ELR (cell line): ENCODE results near the gene DLG2.
"Not testable (repeated sequence)": the region's sequence is repeated elsewhere in the genome, so short reads cannot be mapped to it uniquely, and the experiment has no call there.

Experiments
- DNase-seq: peaks from one replicate; pipeline ENCODE4 v3.0.0-alpha.2; 2015; ENCODE audit warnings: low read depth

DLG2 gene

GRCh38 chr11:84993386-84993785 is 633.8 kb downstream of the DLG2 start:
- DNase-seq, result peak; percentile 16

DNA sequence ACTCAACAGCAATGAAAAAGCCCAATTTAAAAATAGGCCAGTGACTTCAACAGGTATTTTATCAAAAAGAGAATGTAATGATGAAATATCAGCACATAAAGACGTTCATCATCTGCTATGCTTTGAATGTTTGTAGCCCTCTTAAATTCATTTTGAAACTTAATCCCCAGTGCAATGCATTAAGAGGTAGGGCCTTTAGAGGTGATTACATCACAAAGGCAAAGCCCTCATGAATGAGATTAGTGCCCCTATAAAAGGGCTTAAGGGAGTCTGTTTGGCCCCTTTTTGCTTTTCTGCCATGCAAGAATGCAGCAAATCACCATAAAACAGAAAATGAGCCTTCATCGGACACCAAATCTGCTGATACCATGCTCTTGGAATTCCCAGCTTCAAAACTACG is 637.0 kb downstream of the DLG2 start:
- no peak for DNase-seq

GRCh38 chr11:84987686-84988187 is 639.4 kb downstream of the DLG2 start:
- DNase-seq, result not testable (repeated sequence)

GRCh38 chr11:84981301-84981700 is 645.8 kb downstream of the DLG2 start:
- DNase-seq, result peak; percentile 11

- no peak for DNase-seq
Observed at GRCh38 chr11:84969103-84969502, 658.0 kb downstream of the DLG2 start.

DNA sequence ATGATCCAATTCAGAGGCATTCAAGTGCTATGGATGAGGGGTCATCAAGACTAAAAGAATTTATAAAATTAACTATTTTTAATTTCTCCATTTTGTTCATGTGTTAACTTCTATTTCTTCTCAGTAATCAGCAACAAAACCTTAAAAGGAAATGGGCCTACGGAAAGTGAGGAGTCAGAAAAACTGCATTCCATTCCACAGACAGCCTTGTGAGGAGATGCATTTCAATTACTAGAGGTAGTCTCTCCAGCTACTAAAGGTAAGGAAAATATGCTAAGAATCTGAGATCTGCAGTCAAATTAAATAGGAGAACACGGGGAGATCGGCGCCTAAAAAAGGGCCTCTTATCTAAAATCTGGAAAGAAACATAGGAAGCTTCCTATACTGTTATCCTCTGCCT is 661.7 kb downstream of the DLG2 start:
- no peak for DNase-seq

DNA sequence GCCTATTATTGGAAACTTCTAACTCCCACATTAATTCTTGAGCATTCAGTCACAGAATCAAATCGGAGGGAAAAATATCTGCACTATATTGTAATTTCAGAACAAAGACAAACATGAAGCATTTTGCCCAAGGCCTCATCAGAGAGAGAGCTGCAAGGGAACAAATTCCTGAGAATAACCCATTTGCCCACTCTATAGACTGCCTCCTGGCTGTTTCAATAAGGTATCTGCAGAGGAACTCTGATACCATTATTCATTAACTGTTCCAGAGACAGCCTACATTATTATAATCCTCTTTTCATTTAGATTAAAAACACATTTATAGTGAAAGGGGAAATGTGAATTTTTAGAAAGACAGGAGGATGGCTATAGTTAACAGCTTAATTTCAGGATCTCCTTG is 663.9 kb downstream of the DLG2 start:
- DNase-seq, result no peak

- DNase-seq, result no peak
Observed at GRCh38 chr11:84962018-84962417, 665.1 kb downstream of the DLG2 start.

DNA sequence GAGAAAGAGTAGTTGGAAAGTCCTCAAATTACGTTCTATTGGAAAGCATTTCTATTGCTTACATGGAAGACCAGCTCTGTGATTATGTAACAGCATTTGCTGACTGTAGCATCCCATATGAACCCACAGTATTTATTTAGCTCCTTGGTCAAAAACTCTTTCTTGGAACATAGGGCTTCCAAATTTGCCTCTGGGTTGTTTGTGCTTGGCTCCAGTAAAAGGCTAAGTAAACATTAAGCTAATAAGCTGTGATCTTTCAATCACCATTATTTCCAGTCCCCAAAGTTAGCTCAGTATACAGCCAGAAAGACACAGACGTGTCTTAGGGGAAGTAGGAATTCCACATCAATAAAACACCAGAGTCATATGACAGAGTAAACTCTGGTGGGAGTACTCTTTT is 668.8 kb downstream of the DLG2 start:
- no peak for DNase-seq

GRCh38 chr11:84950569-84951270 is 676.4 kb downstream of the DLG2 start:
- DNase-seq, result no peak

- peak; percentile 9 for DNase-seq
Observed at GRCh38 chr11:84947970-84948580, 679.1 kb downstream of the DLG2 start.

DNA sequence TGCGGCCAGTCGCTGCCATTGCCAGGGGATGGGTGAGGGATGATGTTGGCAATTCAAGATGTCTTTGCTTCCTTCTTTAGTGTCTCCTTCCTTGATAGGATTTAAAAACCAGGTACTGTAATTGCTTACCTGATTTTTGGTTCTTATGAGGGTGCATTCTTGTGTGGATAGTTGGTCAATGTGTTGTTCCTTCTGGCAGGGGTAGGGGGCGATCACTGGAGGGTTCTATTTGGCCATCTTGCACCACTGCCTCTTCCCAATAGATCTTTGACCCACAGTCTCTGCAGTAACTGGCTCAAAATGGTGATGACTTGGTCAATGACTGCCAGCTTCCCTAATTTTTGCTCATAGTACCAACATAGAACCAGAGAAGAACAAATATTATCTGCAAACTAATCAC is 680.1 kb downstream of the DLG2 start:
- no peak for DNase-seq

DNA sequence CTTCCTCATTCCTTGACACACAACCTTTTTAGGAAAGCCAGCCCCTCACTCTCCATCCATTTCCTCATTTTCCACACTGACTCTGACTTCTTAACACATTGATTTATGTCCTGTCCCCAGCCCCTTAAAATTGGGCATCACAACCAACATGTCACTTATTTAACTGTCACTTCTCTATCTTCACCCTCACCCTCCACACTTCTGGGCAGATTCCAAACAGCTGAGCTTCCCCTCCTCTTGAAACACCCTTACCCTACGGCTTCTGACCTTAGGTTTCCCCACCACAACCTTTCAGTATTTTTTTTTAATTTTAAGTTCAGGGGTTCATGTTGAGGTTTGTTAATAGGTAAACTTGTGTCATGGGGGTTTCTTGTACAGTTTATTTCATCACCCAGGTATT is 696.3 kb downstream of the DLG2 start:
- DNase-seq, result no peak

DNA sequence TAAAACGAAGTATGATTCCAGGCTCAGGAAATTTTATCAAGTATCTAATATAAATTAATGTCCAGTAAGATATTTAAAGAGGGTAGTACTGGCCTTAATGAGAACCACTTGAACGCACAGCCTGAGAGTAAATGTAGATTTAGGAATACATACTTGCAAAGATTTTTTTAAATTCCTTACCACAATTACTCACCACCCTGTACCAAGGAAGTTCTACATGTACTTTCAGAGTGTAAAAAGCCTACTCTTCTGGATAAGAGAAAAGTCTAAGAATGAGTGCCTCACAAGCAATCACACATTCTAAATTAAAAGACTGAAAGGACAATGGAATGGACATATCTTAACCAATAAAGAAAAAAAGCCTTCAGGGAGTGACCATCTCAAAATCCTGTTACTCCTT is 697.4 kb downstream of the DLG2 start:
- DNase-seq, result no peak

- no peak for DNase-seq
Observed at GRCh38 chr11:84924154-84924692, 702.9 kb downstream of the DLG2 start.

GRCh38 chr11:84923489-84923888 is 703.7 kb downstream of the DLG2 start:
- no peak for DNase-seq

DNA sequence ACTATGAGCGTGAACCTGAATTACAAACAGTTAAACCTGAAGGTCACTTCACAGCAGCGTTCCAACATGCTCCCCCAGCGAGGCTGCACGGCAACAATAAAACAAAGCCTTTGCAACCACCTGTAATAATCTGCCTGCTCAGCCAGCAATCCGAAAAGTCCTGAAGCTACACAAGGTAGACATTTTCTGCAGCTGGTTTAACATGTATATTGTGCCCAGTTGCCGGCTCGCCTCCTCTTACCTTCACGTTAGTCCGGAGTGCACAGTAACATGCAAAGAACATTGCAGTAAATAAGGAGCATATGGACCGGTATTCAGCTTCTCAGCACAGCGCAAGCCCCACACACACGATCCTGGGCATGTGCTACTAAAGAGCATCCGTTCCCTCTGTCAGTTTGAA is 704.3 kb downstream of the DLG2 start:
- DNase-seq, result no peak

- DNase-seq, result no peak
Observed at GRCh38 chr11:84922212-84922805, 704.8 kb downstream of the DLG2 start.

GRCh38 chr11:84914511-84914910 is 712.6 kb downstream of the DLG2 start:
- no peak for DNase-seq

- DNase-seq, result no peak
Observed at GRCh38 chr11:84909740-84910139, 717.4 kb downstream of the DLG2 start.

DNA sequence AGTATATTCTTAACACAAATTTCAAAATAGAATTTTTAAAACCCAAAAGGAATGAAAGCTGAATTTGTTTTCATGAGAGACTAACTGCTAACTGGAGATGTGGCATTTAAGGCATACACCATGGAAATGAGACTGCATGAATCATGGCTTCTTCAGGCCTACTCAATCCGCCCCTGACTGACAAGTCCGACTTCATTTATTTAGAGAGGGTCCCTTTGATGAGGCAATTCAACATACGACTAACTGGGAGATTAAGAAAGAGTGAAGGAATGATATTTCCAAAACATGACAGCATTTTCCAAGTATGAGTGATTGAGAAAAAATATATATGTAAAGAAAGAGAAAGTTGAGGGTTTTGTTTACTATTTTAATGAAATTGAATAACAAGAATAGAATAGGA is 720.1 kb downstream of the DLG2 start:
- no peak for DNase-seq

GRCh38 chr11:84905411-84905810 is 721.7 kb downstream of the DLG2 start:
- DNase-seq, result peak; percentile 54

DNA sequence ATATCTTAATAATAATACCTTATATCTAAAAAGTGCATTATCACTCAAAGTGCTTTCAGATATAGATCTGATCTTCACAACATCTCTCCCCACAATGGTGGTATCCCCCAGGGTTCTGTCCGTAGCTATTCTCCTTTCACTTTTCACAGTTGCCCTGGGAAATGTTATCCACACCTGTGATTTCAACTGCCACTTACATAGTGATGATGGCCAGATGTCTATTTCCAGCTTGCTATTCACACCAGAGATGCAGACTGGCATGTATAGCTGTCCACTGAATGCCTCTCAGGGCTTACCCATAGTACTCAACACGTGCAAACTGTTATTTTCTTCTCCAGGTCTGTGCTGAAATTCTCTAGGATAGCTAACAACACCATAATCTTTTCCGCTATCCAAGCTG is 724.7 kb downstream of the DLG2 start:
- no peak for DNase-seq
